SU-DHL-6 (cell line): ENCODE results near the gene BCKDK.

Experiments used
- CTCF ChIP-seq: fragments of 200-600 bp; sonication (generic); IDR thresholded peaks from one replicate; pipeline ENCODE4 v1.5.1; 2017; ENCODE audit warnings: antibody characterized with exemption, mild to moderate bottlenecking, low read length, moderate library complexity; ENCODE audit not compliant: insufficient read depth, poor library complexity, severe bottlenecking
- EZH2phosphoT487 ChIP-seq: fragments of 200-600 bp; sonication (generic), shearing (Covaris generic); conservative IDR thresholded peaks from 2 replicates; pipeline ENCODE4 v1.6.1; 2018; ENCODE audit warnings: mild to moderate bottlenecking, antibody characterized with exemption, low read length, moderate library complexity, mixed read lengths

GRCh38 chr16:31085873-31086628 is 22.1 kb upstream of the BCKDK start:
- TF ChIP-seq CTCF (no peak), EZH2phosphoT487 (no peak)
